ENCODE data around the gene ALDH1A3.

ALDH1A3 gene

GRCh38 chr15:100885116-100885515 is 5.5 kb downstream of the ALDH1A3 start:
- no peak for DNase-seq (ENCODE audit: low read depth)
- H3K4me3 ChIP-seq (ENCODE audit: low read depth, low read length): no peak overlapping the region
- no peak for TF ChIP-seq MYC (IDR thresholded peaks at IDR 0.05; ENCODE audit: low read depth, low read length)
- no peak for TF ChIP-seq POLR2A (IDR thresholded peaks at IDR 0.05; ENCODE audit: extremely low read depth, insufficient read length)
- TF ChIP-seq CTCF (IDR thresholded peaks at IDR 0.05; ENCODE audit: low read depth, low read length): no peak
- TF ChIP-seq, protein P1, sequence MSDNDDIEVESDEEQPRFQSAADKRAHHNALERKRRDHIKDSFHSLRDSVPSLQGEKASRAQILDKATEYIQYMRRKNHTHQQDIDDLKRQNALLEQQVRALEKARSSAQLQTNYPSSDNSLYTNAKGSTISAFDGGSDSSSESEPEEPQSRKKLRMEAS (IDR thresholded peaks at IDR 0.05; ENCODE audit: low read depth, low read length): no peak

DNA sequence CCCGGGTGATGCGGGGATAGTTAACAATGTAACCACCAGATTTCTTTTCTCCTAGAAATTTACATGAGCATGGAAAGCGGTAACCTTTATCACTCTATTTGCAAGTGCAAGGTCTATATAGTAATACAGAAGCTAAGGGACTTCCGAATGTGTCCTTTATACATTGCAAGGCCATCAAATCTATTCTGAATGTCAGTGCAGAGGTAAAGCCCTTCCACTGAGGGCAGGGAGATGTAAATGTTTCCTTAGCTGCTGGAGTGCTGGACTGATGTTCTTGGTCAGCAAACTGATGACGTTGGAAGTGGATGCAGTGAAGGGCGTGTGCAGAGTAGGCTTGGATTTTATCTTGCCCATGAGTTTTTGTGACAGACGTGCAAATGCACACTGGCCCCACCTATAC is 6.2 kb downstream of the ALDH1A3 start:
- no peak for TF ChIP-seq POLR2A (IDR thresholded peaks at IDR 0.05; ENCODE audit: extremely low read depth, insufficient read length)
- no peak for TF ChIP-seq MYC (IDR thresholded peaks at IDR 0.05; ENCODE audit: low read depth, low read length)
- TF ChIP-seq CTCF (IDR thresholded peaks at IDR 0.05; ENCODE audit: low read depth, low read length): no peak
- TF ChIP-seq, protein P1 (IDR thresholded peaks at IDR 0.05; ENCODE audit: low read depth, low read length): no peak
- no peak for DNase-seq (ENCODE audit: low read depth)
- H3K4me3 ChIP-seq (ENCODE audit: low read depth, low read length): no peak overlapping the region

- no peak for DNase-seq (ENCODE audit: low read depth)
- TF ChIP-seq MYC (IDR thresholded peaks at IDR 0.05; ENCODE audit: low read depth, low read length): no peak
- no peak for TF ChIP-seq POLR2A (IDR thresholded peaks at IDR 0.05; ENCODE audit: extremely low read depth, insufficient read length)
- no peak for TF ChIP-seq CTCF (IDR thresholded peaks at IDR 0.05; ENCODE audit: low read depth, low read length)
- TF ChIP-seq, protein P1 (IDR thresholded peaks at IDR 0.05; ENCODE audit: low read depth, low read length): no peak
- no peak overlapping the region for H3K4me3 ChIP-seq (ENCODE audit: low read depth, low read length)
These were observed 7.7 kb downstream of the ALDH1A3 start for GRCh38 chr15:100887211-100887913.

DNA sequence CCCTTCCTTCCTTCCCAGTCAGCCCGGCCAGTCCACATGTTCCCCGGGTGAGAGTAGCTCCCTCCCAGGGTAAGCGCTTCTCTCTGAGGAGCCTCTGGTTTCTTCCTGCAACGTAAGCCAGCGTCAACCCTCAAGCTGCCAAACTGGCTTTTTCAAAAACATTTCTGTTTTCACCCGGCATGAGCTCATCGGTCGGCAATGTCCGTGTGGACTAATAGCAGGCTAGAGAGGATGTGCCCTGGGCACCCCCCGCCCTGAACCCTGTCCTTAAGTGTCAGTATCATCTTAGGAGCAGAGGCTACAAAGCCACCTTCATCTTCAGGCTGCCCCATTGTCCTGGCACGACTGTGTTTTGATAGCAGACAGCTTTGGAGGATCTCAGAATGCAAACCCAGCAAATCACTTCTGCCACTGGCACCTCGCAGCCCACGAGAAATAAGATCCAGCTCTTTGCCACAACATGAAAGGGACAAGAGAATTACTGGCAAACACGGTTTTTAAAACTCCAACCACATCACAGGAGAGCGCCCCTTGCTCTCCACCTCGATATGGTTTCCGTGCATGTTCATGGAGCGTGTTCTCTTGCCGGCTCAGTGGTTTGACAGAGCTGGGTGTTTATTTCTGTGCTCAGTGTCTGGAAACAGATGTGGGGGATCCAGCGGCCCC is 9.9 kb downstream of the ALDH1A3 start:
- no peak for DNase-seq (ENCODE audit: low read depth)
- TF ChIP-seq CTCF (IDR thresholded peaks at IDR 0.05; ENCODE audit: low read depth, low read length) (no peak), POLR2A (IDR thresholded peaks at IDR 0.05; ENCODE audit: extremely low read depth, insufficient read length) (no peak), MYC (IDR thresholded peaks at IDR 0.05; ENCODE audit: low read depth, low read length) (no peak)
- TF ChIP-seq, protein P1 (IDR thresholded peaks at IDR 0.05; ENCODE audit: low read depth, low read length): no peak
- no peak overlapping the region for H3K4me3 ChIP-seq (ENCODE audit: low read depth, low read length)

- no peak overlapping the region for H3K4me3 ChIP-seq (ENCODE audit: low read depth, low read length)
- no peak for DNase-seq (ENCODE audit: low read depth)
- TF ChIP-seq, protein P1 (IDR thresholded peaks at IDR 0.05; ENCODE audit: low read depth, low read length): no peak
- no peak for TF ChIP-seq POLR2A (IDR thresholded peaks at IDR 0.05; ENCODE audit: extremely low read depth, insufficient read length)
- no peak for TF ChIP-seq CTCF (IDR thresholded peaks at IDR 0.05; ENCODE audit: low read depth, low read length)
- no peak for TF ChIP-seq MYC (IDR thresholded peaks at IDR 0.05; ENCODE audit: low read depth, low read length)
These were observed 10.6 kb downstream of the ALDH1A3 start for GRCh38 chr15:100890051-100890720.
